ENCODE data around the gene SKI.

The SKI gene

DNA sequence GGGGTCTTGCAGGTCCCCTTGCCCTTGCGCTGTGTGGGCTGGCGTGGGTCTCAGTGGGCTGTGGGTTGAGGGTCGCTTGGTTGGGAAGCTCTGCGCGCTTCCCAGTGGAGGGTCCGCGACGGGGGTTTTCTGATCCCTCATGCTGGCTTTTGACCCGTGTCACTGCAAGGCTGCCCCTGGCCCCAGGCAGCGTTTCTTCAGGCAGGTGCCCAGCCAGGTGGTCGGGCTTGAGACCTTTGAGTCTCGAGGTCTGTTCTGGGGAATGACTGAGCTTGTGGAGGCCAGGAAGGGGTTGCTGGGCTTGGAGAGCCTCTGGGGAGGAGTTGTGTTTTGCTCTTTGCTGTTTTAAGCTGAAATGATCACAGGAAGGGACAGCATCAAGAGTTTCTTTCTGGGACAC, 5.3 kb downstream of the SKI start:
- H3K9ac ChIP-seq (ENCODE audit: low read length), result no peak overlapping the region
- TF ChIP-seq EZH2phosphoT487 (IDR thresholded peaks at IDR 0.05; ENCODE audit: low read depth), result no peak
- TF ChIP-seq, protein P1, sequence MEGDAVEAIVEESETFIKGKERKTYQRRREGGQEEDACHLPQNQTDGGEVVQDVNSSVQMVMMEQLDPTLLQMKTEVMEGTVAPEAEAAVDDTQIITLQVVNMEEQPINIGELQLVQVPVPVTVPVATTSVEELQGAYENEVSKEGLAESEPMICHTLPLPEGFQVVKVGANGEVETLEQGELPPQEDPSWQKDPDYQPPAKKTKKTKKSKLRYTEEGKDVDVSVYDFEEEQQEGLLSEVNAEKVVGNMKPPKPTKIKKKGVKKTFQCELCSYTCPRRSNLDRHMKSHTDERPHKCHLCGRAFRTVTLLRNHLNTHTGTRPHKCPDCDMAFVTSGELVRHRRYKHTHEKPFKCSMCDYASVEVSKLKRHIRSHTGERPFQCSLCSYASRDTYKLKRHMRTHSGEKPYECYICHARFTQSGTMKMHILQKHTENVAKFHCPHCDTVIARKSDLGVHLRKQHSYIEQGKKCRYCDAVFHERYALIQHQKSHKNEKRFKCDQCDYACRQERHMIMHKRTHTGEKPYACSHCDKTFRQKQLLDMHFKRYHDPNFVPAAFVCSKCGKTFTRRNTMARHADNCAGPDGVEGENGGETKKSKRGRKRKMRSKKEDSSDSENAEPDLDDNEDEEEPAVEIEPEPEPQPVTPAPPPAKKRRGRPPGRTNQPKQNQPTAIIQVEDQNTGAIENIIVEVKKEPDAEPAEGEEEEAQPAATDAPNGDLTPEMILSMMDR (IDR thresholded peaks at IDR 0.05; ENCODE audit: low read depth, low read length), result no peak
- H3K4me3 ChIP-seq (ENCODE audit: low read length), result no peak overlapping the region
- peaks cover 9% of the 10 kb centered on the region for H3K36me3 ChIP-seq (replicated peaks; ENCODE audit: low read depth, low read length)
- H3K27me3 ChIP-seq (ENCODE audit: low read depth, low read length), result no peaks in the 10 kb centered on the region
- H4K20me1 ChIP-seq (ENCODE audit: insufficient read depth, low read length), result peaks cover 89% of the 10 kb centered on the region
- no peaks in the 10 kb centered on the region for H3K9me3 ChIP-seq (ENCODE audit: insufficient read depth, low read length)
- 0 out of 2 replicates have a peak overlapping the region, but pooled peaks have one; percentile 7 for H3K4me2 ChIP-seq (ENCODE audit: low read length)
- peaks cover 38% of the 10 kb centered on the region for H3K4me1 ChIP-seq (ENCODE audit: low read length)
- no peak overlapping the region for H2AFZ ChIP-seq (ENCODE audit: low read depth, low read length)
- H3K79me2 ChIP-seq (ENCODE audit: low read length), result peaks cover 98% of the 10 kb centered on the region
- H3K27ac ChIP-seq (ENCODE audit: low read length), result no peak overlapping the region

DNA sequence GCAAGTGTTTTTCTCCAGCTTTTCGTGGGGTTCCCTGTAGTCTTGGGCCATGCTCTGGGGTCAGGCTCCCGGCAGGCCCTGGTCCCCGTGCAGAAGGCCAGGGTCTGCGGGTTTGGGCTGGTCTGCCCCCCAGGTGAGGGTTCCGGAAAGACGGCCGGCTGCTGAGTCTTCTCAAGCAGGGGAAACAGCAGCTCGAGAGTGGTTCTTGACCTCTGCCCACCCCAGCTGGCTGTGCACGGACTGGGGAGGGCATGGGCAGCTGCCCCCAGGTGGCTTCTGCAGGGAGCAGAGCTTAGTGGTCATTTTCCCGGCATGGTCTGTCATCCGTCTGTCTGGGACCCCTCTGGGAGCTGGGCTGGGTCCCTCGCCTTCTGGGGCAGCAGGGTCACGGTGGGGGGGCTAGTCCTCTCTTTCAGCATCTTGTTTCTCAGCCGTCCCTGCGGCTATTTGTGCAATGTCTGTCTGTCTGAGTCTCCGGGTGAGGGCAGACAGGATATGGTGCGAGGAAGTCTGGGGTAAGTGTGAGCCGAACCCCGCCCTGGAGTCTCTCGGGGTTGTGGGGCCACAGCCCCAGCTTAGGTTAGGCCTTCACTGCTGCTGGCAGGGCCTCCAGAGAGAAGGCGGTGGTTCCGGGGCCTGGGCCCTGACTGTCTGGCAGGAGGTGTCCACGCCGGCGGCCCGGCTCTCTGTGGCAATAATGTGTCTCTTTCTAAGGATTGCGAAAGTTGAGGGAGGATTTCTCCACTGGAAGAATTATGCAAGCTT, 6.1 kb downstream of the SKI start:
- Histone ChIP-seq H3K27ac (ENCODE audit: low read length) (no peak overlapping the region), H4K20me1 (ENCODE audit: insufficient read depth, low read length) (peaks cover 93% of the 10 kb centered on the region), H3K4me1 (ENCODE audit: low read length) (peaks cover 36% of the 10 kb centered on the region), H3K9ac (ENCODE audit: low read length) (no peak overlapping the region), H3K9me3 (ENCODE audit: insufficient read depth, low read length) (no peaks in the 10 kb centered on the region), H3K79me2 (ENCODE audit: low read length) (peaks cover 99% of the 10 kb centered on the region), H3K4me2 (ENCODE audit: low read length) (0 out of 2 replicates have a peak overlapping the region, but pooled peaks have one; percentile 7), H3K4me3 (ENCODE audit: low read length) (no peak overlapping the region), H3K27me3 (ENCODE audit: low read depth, low read length) (no peaks in the 10 kb centered on the region), H2AFZ (ENCODE audit: low read depth, low read length) (no peak overlapping the region), H3K36me3 (replicated peaks; ENCODE audit: low read depth, low read length) (peaks cover 9% of the 10 kb centered on the region)
- TF ChIP-seq EZH2phosphoT487 (IDR thresholded peaks at IDR 0.05; ENCODE audit: low read depth), result no peak
- TF ChIP-seq, protein P1 (IDR thresholded peaks at IDR 0.05; ENCODE audit: low read depth, low read length), result no peak

DNA sequence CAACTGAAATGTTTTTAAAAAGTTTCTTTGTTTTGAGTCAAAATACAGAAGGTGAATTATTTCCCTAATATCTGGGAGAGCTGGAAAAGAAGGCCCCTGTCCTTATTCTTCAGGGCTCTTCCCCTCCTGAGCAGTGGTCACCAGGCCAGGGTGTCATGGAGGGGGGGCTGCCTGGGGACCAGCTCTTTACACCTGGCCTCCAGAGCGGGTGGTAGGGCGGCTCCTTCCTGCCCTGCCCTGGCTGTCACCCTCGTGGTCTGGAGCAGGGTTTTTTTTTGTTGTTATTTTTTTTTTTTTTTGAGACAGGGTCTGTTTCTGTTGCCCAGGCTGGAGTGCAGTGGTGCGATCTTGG, 6.6 kb downstream of the SKI start:
- H2AFZ ChIP-seq (ENCODE audit: low read depth, low read length), result no peak overlapping the region
- no peak overlapping the region for H3K27ac ChIP-seq (ENCODE audit: low read length)
- no peak overlapping the region for H3K4me3 ChIP-seq (ENCODE audit: low read length)
- no peaks in the 10 kb centered on the region for H3K27me3 ChIP-seq (ENCODE audit: low read depth, low read length)
- peaks cover 93% of the 10 kb centered on the region for H4K20me1 ChIP-seq (ENCODE audit: insufficient read depth, low read length)
- H3K9me3 ChIP-seq (ENCODE audit: insufficient read depth, low read length), result no peaks in the 10 kb centered on the region
- peaks cover 30% of the 10 kb centered on the region for H3K4me1 ChIP-seq (ENCODE audit: low read length)
- no peak overlapping the region for H3K9ac ChIP-seq (ENCODE audit: low read length)
- TF ChIP-seq EZH2phosphoT487 (IDR thresholded peaks at IDR 0.05; ENCODE audit: low read depth), result no peak
- TF ChIP-seq, protein P1 (IDR thresholded peaks at IDR 0.05; ENCODE audit: low read depth, low read length), result no peak
- H3K36me3 ChIP-seq (replicated peaks; ENCODE audit: low read depth, low read length), result peaks cover 3% of the 10 kb centered on the region
- no peak overlapping the region for H3K4me2 ChIP-seq (ENCODE audit: low read length)
- peaks cover 99% of the 10 kb centered on the region for H3K79me2 ChIP-seq (ENCODE audit: low read length)

DNA sequence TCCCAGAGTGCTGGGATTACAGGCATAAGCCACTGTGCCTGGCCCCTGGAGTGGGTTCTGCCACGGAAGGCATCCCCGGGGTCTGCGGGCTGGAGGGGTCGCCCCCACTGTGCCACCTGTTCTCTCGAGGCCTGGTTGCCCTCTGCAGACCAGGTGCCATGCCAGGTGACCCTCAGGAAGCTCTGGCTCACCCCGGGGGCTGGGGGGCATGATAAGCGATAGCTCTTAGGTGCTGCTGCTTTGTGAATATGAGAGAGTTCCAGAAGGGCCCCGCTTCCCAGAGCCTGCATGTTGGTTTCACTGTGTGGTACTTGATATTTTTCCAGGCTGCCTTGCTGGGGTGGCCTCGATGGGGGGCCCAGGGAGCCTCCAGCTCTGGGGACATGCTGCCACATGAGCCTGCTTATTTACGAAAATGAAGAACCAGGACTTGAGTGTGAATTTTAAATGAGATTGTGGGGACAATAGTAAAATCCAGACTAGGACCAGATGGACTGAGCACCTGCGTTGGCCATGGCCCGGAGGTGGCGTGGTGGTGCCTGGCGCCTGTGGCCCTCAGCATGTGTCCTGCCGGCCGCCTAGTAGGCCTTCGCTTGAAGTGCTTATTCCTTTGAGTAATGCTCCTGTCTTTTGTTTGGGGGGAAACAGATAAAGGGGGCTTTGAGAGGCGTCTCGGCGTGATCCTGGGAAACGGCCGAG, 7.3 kb downstream of the SKI start:
- H2AFZ ChIP-seq (ENCODE audit: low read depth, low read length), result no peak overlapping the region
- no peak overlapping the region for H3K27ac ChIP-seq (ENCODE audit: low read length)
- H3K4me1 ChIP-seq (ENCODE audit: low read length), result peaks cover 23% of the 10 kb centered on the region
- H4K20me1 ChIP-seq (ENCODE audit: insufficient read depth, low read length), result peaks cover 93% of the 10 kb centered on the region
- H3K36me3 ChIP-seq (replicated peaks; ENCODE audit: low read depth, low read length), result no peaks in the 10 kb centered on the region
- no peak for TF ChIP-seq EZH2phosphoT487 (IDR thresholded peaks at IDR 0.05; ENCODE audit: low read depth)
- TF ChIP-seq, protein P1 (IDR thresholded peaks at IDR 0.05; ENCODE audit: low read depth, low read length), result no peak
- no peaks in the 10 kb centered on the region for H3K9me3 ChIP-seq (ENCODE audit: insufficient read depth, low read length)
- H3K27me3 ChIP-seq (ENCODE audit: low read depth, low read length), result no peaks in the 10 kb centered on the region
- peaks cover 99% of the 10 kb centered on the region for H3K79me2 ChIP-seq (ENCODE audit: low read length)
- H3K4me3 ChIP-seq (ENCODE audit: low read length), result no peak overlapping the region
- H3K4me2 ChIP-seq (ENCODE audit: low read length), result peak overlapping the region; percentile 1
- no peak overlapping the region for H3K9ac ChIP-seq (ENCODE audit: low read length)

Data from OCI-LY3 (cell line).